GM18505 (cell line): ENCODE data around the gene LITAFD.
"Not testable (repeated sequence)": the region's sequence is repeated elsewhere in the genome, so short reads cannot be mapped to it uniquely, and the experiment has no call there.

Source experiments
- ATAC-seq: cut with Tn5 transposase; IDR thresholded peaks from one replicate; pipeline ENCODE4 v1.9.1; 2021; ENCODE audit not compliant: unreplicated experiment
- POLR2A ChIP-seq: IDR thresholded peaks from 4 replicates; pipeline ENCODE4 v1.6.1; 2011; ENCODE audit warnings: borderline replicate concordance; ENCODE audit not compliant: insufficient read depth, insufficient read length; ENCODE audit errors: extremely low read depth

The LITAFD gene

DNA sequence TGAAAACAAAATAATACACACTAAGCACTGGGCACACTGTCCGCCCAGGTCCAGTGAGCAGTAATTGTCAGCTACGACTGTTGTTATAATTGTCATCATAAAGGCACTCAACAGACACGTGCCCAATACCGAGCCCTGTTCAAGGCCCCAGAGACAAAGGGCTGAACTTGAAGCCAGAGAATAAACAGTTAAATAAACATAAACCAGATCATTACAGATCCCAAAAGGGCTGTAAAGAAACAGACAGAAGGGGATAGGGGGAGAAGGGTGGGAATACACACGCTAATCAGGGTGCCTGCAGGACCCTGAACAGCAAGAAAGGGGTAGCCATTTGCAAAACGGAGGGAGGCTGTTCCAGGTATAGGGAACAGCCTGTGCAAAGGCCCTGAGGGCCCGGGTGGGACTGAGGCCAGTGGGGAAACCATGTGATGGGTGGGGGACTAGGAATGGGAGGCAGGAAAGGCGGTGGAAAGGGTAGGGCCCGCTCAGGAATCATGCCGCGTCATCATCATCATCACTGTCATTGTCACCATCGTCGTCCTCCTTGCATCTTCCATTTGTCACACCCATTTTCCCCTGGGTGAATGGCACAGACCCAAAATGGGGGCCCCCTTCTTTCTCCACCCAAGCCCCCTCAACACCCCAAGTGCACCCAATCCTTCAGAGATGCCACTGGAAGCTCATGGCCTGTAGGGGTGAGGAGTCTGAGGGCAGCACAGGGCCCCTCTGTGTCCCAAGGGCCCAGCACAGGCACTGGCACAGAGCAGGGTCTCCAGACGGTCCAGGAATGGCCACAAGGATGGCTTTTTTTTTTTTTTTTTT is 19.6 kb upstream of the LITAFD start:
- no peak for ATAC-seq
- no peak for TF ChIP-seq POLR2A

DNA sequence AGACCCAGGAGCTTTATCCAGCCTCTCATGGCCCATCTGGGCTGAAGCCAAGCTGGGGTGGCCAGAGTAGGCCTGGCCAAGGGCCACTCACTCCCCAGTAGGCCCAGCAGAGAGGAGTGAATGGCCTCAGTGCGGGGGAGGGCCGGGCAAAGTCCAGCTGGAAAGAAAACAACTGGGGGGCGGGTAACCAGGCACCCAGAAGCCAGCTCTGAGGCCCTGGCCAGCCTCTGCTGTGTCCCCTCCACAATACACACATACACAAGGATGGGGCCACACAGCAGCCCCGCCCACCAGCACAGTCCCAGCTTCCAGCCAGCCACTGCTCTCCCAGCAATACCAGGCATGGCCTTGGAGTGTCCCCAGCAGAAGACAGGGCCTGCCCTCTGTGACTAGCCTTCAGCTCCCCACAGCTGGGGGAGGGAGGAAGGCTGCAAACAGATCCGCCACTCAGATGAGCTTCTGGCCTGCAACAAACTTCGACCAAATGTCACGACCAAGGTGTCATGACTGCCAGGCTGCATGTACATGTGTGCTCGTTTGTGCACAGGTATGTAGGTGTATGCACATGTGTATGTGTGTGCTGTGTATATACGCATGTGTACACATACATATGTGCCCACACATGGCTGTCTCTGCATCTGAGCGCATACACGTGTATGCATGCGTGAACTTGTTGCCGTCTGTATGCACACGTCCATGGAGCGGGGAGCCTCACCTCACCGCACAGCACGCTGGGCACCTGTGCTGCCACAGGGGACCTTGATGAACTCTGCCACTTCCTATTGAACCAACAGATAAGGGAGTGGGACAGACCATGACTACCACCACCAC is 18.3 kb upstream of the LITAFD start:
- ATAC-seq, result no peak
- TF ChIP-seq POLR2A, result peak; percentile 9

GRCh38 chr16:8864480-8865110 is 17.6 kb upstream of the LITAFD start:
- no peak for TF ChIP-seq POLR2A

DNA sequence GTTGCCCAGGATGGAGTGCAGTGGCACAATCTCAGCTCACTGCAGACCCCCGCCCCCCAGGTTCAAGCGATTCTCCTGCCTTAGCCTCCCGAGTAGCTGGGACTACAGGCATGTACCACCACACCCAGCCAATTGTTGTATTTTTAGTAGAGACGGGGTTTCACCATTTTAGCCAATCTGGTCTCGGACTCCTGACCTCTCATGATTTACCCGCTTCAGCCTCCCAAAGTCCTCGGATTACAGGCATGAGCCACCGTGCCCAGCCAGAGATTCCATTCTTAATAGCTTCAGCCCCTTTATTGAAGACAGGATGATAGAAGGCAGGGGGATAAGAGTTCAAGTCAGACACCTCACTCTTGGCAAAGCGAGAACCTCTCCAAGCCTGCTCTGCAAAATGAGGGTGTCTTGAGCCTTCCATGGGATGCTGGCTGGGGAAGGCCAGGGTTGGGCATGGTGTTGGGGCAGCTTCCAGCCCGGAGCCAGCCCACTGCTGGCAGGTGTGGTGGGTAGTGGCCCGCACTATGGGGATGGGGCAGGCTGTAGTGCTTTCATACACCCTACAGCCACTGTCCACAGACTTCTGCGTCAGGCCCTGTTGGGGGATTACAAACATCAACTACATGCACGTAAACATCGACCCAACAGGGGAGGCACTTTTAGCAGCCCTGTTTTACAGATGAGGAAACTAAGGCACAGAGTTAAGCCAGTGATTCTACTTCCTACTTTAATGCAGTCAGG is 16.8 kb upstream of the LITAFD start:
- no peak for TF ChIP-seq POLR2A
- no peak for ATAC-seq

More at GRCh38 chr16:8864480-8865110, 17.6 kb upstream of the LITAFD start:
- no peak for ATAC-seq

DNA sequence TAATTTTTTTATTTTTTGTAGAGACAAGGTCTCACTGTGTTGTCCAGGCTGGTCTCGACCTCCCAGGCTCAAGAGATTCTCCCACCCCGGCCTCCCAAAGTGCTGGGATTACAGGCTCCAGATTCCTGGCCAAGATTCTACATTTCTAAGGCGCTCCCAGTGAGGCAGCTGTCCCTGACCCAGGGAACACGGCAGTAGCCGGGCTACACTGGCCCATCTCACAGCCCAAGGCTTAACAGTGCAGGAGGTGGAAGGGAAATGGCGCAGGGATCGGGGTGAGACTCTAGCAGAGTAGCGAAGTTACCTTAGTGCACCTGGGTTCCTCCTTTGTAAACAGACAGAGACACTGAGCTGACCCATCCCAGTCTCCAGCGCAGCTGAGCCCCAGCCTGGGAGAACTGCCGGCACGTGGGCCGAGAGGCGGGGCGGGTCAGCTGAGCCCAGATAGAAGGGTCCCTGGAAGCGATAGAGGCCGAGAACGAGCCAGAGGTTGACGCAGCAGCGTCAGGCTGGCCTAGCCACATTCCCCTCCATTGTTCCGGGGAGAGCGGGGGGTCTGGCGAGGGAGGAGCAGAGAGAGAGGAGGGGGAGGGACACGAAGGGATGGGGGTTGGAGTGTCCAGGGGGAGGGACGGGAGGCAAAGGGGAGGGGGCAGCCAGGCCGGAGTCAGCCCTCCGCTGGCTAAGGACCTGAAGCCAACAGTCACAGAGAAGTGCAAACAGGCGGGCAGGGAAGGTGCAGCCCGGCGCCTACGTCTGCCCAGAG is 15.8 kb upstream of the LITAFD start:
- no peak for ATAC-seq
- no peak for TF ChIP-seq POLR2A

GRCh38 chr16:8866884-8867215 is 15.3 kb upstream of the LITAFD start:
- no peak for ATAC-seq

GRCh38 chr16:8867216-8867931 is 14.8 kb upstream of the LITAFD start:
- no peak for ATAC-seq
- no peak for TF ChIP-seq POLR2A

More at GRCh38 chr16:8866884-8867215, 15.3 kb upstream of the LITAFD start:
- no peak for TF ChIP-seq POLR2A

- TF ChIP-seq POLR2A, result no peak
- ATAC-seq, result no peak
Measured at GRCh38 chr16:8867932-8868415, 14.2 kb upstream of the LITAFD start.

DNA sequence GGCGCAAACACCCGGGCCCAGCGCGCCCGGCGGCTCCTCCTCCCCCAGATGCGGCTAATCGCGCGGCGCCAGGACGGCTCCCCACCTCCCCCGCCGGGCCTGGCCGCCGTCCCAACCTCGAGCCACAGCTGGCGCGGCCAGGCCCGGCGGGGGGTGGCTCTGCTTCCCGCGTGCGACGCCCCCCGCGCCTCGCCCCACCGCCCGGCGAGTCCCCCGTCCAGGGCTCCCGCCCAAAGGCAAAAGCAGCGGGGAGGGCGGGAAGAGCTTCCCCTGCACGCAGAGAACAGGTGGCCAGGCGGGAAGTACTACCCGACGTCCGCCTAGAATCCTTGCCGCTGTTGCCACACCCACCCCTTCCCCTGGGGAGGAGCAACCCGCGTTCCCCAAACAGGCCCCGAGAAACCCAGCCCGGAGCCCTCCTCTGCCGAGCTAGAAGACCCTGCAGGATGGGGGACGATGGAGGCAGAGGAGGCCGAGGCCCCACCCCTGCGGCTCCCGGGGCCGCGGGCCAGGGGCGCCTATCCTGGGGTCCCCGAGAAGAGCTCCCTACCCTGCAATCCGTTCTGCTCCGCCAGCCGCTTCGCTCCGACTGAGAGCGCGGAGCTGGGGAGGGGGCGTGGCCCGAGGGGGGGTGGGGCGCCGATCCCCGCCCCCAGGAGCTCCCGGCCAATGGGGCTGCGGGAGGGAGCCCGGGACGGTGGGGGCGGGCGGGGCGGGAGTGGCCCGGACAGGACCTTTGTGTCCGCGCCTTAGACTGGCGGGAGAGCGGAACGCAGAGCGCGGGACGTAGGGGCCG is 13.5 kb upstream of the LITAFD start, which contains the start of gene CARHSP1:
Gene CARHSP1 (minus strand): TSS at position 591 of the 796 bp plus-strand sequence. CDS start 9,678 bp downstream, outside the sequence.
- ATAC-seq, result peak; percentile 63
- TF ChIP-seq POLR2A, result peak; percentile 71

- TF ChIP-seq POLR2A, result no peak
- no peak for ATAC-seq
Measured at GRCh38 chr16:8869212-8869987, 12.8 kb upstream of the LITAFD start.

DNA sequence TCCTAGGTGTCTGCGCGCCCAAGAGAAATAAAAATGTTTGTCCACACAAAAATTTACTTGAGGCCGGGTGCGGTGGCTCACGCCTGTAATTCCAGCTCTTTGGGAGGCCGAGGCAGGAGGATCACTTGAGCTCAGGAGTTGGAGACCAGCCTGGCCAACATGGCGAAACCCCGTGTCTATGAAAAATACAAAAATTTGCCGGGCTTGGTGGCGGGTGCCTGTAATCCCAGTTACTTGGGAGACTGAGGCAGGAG is 12.2 kb upstream of the LITAFD start:
- ATAC-seq, result not testable (repeated sequence)

DNA sequence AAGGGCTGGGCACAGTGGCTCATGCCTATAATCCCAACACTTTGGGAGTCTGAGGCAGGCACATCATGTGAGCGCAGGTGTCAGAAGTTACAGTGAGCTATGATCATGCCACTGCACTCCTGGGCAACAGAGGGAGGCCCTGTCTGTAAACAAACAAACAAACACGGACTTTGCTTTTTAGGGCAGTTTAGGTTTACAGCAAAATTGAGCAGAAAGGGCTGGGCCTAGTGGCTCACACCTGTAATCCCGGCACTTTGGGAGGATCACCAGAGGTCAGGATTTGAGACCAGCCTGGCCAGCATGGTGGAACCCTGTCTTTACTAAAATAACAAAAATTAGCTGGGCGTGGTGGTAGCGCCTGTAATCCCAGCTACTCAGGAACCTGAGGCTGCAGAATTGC is 10.1 kb upstream of the LITAFD start:
- no peak for ATAC-seq
- no peak for TF ChIP-seq POLR2A
